Measurements from ENCODE around the gene KRTAP3-1. TPM values are rescaled to one million over a fixed set of nuclear protein-coding genes. Genes with fewer than 3 reads are reported as not detected.
"Not testable (repeated sequence)": the region's sequence is repeated elsewhere in the genome, so short reads cannot be mapped to it uniquely, and the experiment has no call there.

Gene KRTAP3-1
- polyA plus RNA-seq (ENCODE audit: low read depth in 6 of 6) = not detected

- peaks cover 0 to 22% (median 8%) of the 10 kb centered on the region in 3 donors for H3K27me3 Mint-ChIP-seq
- H3K4me3 Mint-ChIP-seq = no peak within 1 kb of the TSS
- no peaks in the 10 kb centered on the region for H3K36me3 Mint-ChIP-seq
- ATAC-seq (ENCODE audit: low read depth in 2 of 2) = no peak
- no peak for DNase-seq
- no peak within 1 kb of the TSS for H3K27ac Mint-ChIP-seq
- no peaks in the 10 kb centered on the region for H3K9me3 Mint-ChIP-seq
- no peaks in the 10 kb centered on the region for H3K4me1 Mint-ChIP-seq
Measured at GRCh38 chr17:41008811-41009210, at the start of gene KRTAP3-1. KRTAP3-1 (minus strand) TSS chr17:41009128; CDS start chr17:41009074, 54 bp downstream.

GRCh38 chr17:41057547-41057946 lies 48.6 kb upstream of the KRTAP3-1 start:
- peaks cover 0 to 10% (median 4%) of the 10 kb centered on the region in 7 donors for H3K9me3 Mint-ChIP-seq
- no peak for DNase-seq
- no peak overlapping the region for H3K27ac Mint-ChIP-seq
- H3K4me3 Mint-ChIP-seq = no peak overlapping the region
- H3K4me1 Mint-ChIP-seq = peaks cover 0 to 5% (median 0%) of the 10 kb centered on the region in 3 donors
- ATAC-seq (ENCODE audit: low read depth in 2 of 2) = no peak
- H3K27me3 Mint-ChIP-seq = peaks cover 39 to 53% (median 41%) of the 10 kb centered on the region in 3 donors
- H3K36me3 Mint-ChIP-seq = peaks cover 0 to 14% of the 10 kb centered on the region in 2 donors

DNA sequence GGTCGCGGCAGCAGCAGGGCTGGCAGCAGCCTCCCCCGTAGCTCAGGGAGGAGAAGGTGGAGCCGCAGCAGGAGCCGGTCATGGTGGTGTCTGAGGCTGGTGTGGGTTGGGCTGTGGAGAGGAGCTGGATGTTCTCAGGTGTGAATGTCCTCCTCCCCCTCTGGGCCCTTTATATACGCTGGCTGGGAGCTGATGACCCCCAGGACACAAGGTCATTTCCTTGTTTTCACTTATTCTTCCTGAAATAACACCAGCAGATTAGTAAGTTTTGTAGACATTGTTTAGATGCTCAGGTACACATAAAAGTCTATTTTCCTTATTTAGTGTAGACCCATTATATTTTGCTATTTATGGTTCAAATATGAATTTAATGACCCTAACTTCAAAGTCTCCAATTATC lies 46.2 kb upstream of the KRTAP3-1 start, which contains the start of gene KRTAP2-2:
Gene KRTAP2-2, minus strand, starts transcription at position 101 of the 400 bp plus-strand sequence. Its CDS starts 19 bp downstream, at position 82.
- H3K36me3 Mint-ChIP-seq = peaks cover 0 to 14% of the 10 kb centered on the region in 2 donors
- H3K4me1 Mint-ChIP-seq; DNase-seq; ATAC-seq (ENCODE audit: low read depth in 2 of 2); H3K9me3 Mint-ChIP-seq; H3K4me3 Mint-ChIP-seq: not testable (repeated sequence)
- H3K27me3 Mint-ChIP-seq = peaks cover 26 to 40% (median 27%) of the 10 kb centered on the region in 3 donors
- H3K27ac Mint-ChIP-seq = peak within 1 kb of the TSS in 1 of 6 donors; percentile 13

DNA sequence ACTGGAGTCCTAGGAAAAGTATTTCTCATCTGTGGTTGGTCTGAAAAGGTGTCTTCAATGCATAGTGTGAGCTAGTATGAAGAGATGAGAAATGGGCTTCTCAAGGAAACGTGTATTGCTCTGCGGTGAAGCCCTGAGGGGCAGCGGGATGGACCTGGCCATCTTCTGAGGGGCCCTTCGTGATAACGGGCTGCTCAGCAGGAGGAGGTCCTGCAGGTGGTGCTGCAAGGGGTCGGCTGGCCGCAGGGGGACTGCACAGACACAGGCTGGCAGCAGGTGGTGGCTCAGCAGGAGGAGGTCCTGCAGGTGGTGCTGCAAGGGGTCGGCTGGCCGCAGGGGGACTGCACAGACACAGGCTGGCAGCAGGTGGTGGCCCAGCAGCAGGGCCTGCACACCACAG lies 45.6 kb upstream of the KRTAP3-1 start:
- not testable (repeated sequence) for H3K9me3 Mint-ChIP-seq; H3K4me1 Mint-ChIP-seq; H3K4me3 Mint-ChIP-seq; DNase-seq; ATAC-seq (ENCODE audit: low read depth in 2 of 2)
- Mint-ChIP-seq H3K36me3 (peaks cover 0 to 13% of the 10 kb centered on the region in 2 donors), H3K27me3 (peaks cover 23 to 35% (median 25%) of the 10 kb centered on the region in 3 donors), H3K27ac (peak overlapping the region in 1 of 6 donors; percentile 13)

DNA sequence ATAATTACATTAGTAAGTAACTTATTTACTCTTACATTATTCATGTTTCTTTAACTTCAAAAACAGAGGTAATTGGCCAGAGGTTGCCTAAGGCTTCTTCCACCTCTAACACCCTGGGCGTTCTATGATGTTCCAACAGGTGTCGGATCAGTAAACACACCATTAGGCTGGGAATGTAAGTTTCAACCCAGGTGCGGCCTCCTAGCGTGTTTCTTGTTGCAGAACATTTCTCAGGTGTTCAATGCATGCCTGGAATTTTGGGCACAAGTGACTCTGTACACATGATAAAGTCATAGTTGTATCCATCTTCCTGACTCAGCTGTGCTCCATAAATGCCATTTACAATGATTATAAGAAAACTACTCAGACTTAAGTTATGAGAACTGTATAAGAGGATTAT lies 45.1 kb upstream of the KRTAP3-1 start:
- peaks cover 0 to 1% (median 0%) of the 10 kb centered on the region in 3 donors for H3K4me1 Mint-ChIP-seq
- ATAC-seq (ENCODE audit: low read depth in 2 of 2) (no peak), DNase-seq (no peak)
- no peak overlapping the region for H3K27ac Mint-ChIP-seq
- peaks cover 0 to 10% (median 4%) of the 10 kb centered on the region in 7 donors for H3K9me3 Mint-ChIP-seq
- peaks cover 18 to 30% (median 21%) of the 10 kb centered on the region in 3 donors for H3K27me3 Mint-ChIP-seq
- H3K4me3 Mint-ChIP-seq = no peak overlapping the region
- H3K36me3 Mint-ChIP-seq = peaks cover 0 to 8% of the 10 kb centered on the region in 2 donors

DNA sequence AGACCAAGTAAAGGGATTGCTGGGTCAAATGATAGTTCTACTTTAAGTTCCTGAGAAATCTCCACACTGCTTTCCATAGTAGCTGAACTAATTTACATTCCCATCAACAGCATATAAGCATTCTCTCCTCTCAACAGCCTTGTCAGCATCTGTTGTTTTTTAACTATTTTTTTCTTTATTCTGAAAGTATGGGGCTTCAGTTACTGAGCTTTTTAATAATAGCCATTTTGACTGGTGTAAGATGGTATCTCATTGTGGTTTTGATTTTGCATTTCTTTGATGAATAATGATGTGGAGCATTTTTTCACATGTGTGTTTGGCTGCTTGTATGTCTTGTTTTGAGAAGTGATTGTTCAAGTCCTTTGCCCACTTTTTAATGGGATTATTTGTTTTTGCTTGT lies 43.6 kb upstream of the KRTAP3-1 start:
- Mint-ChIP-seq H3K27ac (no peak overlapping the region), H3K4me3 (no peak overlapping the region), H3K36me3 (peaks cover 0 to 3% of the 10 kb centered on the region in 2 donors), H3K27me3 (peaks cover 12 to 29% (median 15%) of the 10 kb centered on the region in 3 donors), H3K4me1 (peaks cover 0 to 4% (median 0%) of the 10 kb centered on the region in 3 donors), H3K9me3 (peaks cover 0 to 10% (median under 1%) of the 10 kb centered on the region in 7 donors)
- ATAC-seq (ENCODE audit: low read depth in 2 of 2) (no peak), DNase-seq (no peak)

DNA sequence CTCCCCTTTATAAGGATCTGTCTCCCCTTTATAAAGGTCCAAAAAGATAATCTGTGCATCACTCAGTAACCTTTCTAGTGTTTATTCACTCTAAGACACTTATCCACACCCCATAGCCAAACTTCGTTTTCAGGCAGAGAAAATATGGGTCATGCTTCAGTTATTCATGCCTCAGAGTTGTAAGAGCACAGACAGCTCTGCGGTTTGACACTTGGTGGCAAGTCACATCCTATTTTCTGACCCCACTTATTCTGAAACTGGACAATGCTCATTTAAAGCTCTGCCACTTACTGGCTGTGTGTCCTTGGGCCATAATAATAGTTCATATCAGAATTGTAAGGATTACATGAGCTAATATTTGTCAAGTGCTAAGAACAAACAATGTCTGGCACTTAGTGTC lies 40.2 kb upstream of the KRTAP3-1 start:
- no peak for ATAC-seq (ENCODE audit: low read depth in 2 of 2)

DNA sequence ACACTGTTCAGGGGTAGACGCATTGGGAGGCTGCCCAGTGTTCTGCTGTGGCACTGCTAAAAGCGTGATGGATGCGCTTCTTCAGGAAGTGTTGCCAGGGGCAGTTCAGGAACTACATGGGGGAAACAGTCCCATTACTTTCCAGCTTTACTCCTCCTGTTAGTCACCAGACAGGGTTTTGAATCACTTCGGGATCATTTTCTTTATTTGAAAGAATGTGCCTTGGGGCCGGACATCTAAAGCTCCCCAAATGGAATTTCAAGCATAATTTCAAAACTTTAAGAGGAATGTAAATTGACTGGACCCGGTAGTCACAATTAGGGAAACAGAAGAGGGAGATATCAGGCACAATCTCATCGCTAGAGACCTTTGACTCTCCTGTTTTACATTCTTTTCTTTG lies 39.5 kb upstream of the KRTAP3-1 start:
- Mint-ChIP-seq H3K4me1 (peaks cover 0 to 8% (median 5%) of the 10 kb centered on the region in 3 donors), H3K27ac (no peak overlapping the region), H3K9me3 (peaks cover 3 to 9% (median 5%) of the 10 kb centered on the region in 7 donors), H3K4me3 (no peak overlapping the region), H3K27me3 (peaks cover 17 to 41% (median 23%) of the 10 kb centered on the region in 3 donors), H3K36me3 (peaks cover 0 to 8% of the 10 kb centered on the region in 2 donors)
- no peak for ATAC-seq (ENCODE audit: low read depth in 2 of 2)
- no peak for DNase-seq

More for the DNA sequence above, 40.2 kb upstream of the KRTAP3-1 start:
- DNase-seq = no peak
- peaks cover 18 to 41% (median 25%) of the 10 kb centered on the region in 3 donors for H3K27me3 Mint-ChIP-seq
- H3K27ac Mint-ChIP-seq = no peak overlapping the region
- H3K4me1 Mint-ChIP-seq = peaks cover 0 to 8% (median 5%) of the 10 kb centered on the region in 3 donors
- H3K9me3 Mint-ChIP-seq = peaks cover 0 to 6% (median 2%) of the 10 kb centered on the region in 7 donors
- H3K4me3 Mint-ChIP-seq = no peak overlapping the region
- peaks cover 0 to 1% of the 10 kb centered on the region in 2 donors for H3K36me3 Mint-ChIP-seq

- peaks cover 5 to 24% (median 14%) of the 10 kb centered on the region in 7 donors for H3K9me3 Mint-ChIP-seq
- not testable (repeated sequence) for DNase-seq; H3K4me1 Mint-ChIP-seq; ATAC-seq (ENCODE audit: low read depth in 2 of 2); H3K27ac Mint-ChIP-seq
- peaks cover 17 to 41% (median 17%) of the 10 kb centered on the region in 3 donors for H3K27me3 Mint-ChIP-seq
- peak within 1 kb of the TSS in 3 of 8 donors; percentile 25 to 71 (median 49) for H3K4me3 Mint-ChIP-seq
- peaks cover 0 to 11% of the 10 kb centered on the region in 2 donors for H3K36me3 Mint-ChIP-seq
Measured at GRCh38 chr17:41046735-41047465, 38.0 kb upstream of the KRTAP3-1 start, which contains the start of gene KRTAP2-1. KRTAP2-1 (minus strand) TSS chr17:41047316; CDS start chr17:41047267, 49 bp downstream.

DNA sequence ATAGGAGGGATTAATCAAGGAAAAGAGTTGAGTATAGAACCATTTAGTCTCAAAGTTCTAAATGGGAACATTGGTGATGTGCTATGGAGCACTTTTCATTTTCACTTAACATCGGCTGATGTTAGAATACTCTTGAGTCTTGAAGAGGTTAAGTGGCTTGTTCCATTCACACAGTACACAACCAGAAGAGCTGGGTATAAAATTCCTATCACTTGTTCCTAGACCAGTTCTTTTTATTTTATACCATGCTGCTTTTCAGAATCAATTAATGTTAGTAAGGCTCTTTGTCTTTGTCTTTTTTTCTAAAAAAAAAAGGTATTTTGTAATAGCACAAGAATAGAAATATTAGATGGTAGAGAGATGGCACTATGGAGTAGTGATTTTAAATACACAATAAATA lies 34.0 kb upstream of the KRTAP3-1 start:
- H3K27ac Mint-ChIP-seq = no peak overlapping the region

GRCh38 chr17:41040783-41041571 lies 32.0 kb upstream of the KRTAP3-1 start, which contains the start of gene KRTAP1-1:
KRTAP1-1 (minus strand) TSS chr17:41041450; CDS start chr17:41041397, 53 bp downstream.
- Mint-ChIP-seq H3K27me3 (peaks cover 12 to 35% (median 17%) of the 10 kb centered on the region in 3 donors), H3K9me3 (peaks cover 5 to 24% (median 14%) of the 10 kb centered on the region in 7 donors), H3K36me3 (peaks cover 0 to 11% of the 10 kb centered on the region in 2 donors)
- not testable (repeated sequence) for ATAC-seq (ENCODE audit: low read depth in 2 of 2); H3K4me3 Mint-ChIP-seq; H3K27ac Mint-ChIP-seq; DNase-seq; H3K4me1 Mint-ChIP-seq

More for the DNA sequence above, 34.0 kb upstream of the KRTAP3-1 start:
- DNase-seq (no peak), ATAC-seq (ENCODE audit: low read depth in 2 of 2) (no peak)
- peaks cover 0 to 5% (median 4%) of the 10 kb centered on the region in 3 donors for H3K4me1 Mint-ChIP-seq
- peaks cover 5 to 24% (median 14%) of the 10 kb centered on the region in 7 donors for H3K9me3 Mint-ChIP-seq
- H3K4me3 Mint-ChIP-seq = no peak overlapping the region
- H3K36me3 Mint-ChIP-seq = peaks cover 0 to 11% of the 10 kb centered on the region in 2 donors
- H3K27me3 Mint-ChIP-seq = peaks cover 21 to 36% (median 23%) of the 10 kb centered on the region in 3 donors

- ATAC-seq (ENCODE audit: low read depth in 2 of 2) = no peak
- Mint-ChIP-seq H3K36me3 (no peaks in the 10 kb centered on the region), H3K4me3 (no peak overlapping the region), H3K4me1 (peaks cover 0 to 4% (median 0%) of the 10 kb centered on the region in 3 donors), H3K27me3 (peaks cover 10 to 27% (median 16%) of the 10 kb centered on the region in 3 donors), H3K27ac (peak overlapping the region in 1 of 6 donors; percentile 25), H3K9me3 (peaks cover 0 to 9% (median 6%) of the 10 kb centered on the region in 7 donors)
- no peak for DNase-seq
Measured at GRCh38 chr17:41037853-41038350, 29.0 kb upstream of the KRTAP3-1 start.
